ENCODE results near the gene PRELP.

The PRELP gene

DNA sequence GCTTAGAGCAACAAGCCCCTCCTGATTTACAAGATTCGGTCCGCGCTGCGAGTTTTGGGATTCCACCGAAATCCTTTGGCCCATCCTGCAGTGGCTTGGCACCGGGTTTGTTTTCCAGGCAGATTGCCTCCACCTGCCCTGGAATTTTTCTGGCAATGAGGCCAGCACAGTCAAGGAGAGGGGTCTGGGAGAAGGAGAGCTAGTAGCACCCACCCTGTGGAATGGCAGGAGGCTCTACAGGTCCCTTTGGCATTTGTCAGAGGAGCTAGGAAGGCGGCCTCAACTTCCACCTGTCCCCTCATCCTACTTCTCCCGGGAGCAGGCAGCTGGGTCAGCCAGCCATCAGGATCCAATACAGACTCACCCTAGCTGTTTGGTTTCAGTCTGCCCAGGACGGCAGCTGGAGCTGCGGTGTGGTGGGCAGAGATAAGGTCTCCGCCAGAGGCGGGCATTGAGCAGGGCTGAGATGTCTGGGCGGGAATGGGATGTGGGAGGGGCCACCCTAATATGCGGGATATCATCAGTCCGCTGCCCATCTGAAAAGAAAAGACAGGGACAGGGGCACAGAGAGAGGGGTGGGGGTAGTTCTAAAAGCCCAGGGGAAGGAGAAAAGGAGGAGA is 37.8 kb upstream of the PRELP start:
- TF ChIP-seq, protein P1, sequence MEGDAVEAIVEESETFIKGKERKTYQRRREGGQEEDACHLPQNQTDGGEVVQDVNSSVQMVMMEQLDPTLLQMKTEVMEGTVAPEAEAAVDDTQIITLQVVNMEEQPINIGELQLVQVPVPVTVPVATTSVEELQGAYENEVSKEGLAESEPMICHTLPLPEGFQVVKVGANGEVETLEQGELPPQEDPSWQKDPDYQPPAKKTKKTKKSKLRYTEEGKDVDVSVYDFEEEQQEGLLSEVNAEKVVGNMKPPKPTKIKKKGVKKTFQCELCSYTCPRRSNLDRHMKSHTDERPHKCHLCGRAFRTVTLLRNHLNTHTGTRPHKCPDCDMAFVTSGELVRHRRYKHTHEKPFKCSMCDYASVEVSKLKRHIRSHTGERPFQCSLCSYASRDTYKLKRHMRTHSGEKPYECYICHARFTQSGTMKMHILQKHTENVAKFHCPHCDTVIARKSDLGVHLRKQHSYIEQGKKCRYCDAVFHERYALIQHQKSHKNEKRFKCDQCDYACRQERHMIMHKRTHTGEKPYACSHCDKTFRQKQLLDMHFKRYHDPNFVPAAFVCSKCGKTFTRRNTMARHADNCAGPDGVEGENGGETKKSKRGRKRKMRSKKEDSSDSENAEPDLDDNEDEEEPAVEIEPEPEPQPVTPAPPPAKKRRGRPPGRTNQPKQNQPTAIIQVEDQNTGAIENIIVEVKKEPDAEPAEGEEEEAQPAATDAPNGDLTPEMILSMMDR (IDR thresholded peaks at IDR 0.05; ENCODE audit: borderline replicate concordance, insufficient read depth, low read depth, low read length), result no peak
- H3K4me3 ChIP-seq (ENCODE audit: low read depth, low read length), result no peak overlapping the region

DNA sequence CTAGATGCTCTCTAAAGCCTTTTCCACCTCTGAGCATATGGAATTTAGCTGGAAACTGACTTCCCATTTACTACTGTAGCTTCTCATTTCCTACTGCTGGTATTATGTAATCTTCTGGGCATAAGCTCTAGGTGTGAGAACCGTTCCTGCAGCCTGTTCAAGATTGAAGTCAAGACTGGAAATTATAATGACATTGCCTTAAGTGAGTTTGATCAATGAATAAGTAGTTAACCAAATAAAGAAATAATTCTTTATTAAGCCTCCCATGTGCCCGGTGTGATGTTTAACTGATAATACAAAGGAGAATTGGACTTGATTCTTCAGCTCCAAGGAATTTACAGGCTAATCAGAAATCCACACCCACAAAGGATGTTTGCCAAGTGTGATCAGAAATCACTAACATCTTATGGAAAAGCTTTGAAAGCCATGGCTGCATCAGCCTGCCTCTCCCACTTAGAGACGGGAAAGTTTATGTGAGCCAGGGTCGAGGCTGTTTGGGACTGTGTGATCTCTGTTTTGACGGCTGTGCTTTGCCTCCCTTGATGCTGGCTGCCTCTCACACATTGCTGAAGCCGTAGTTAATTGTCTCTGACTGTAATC is 36.4 kb upstream of the PRELP start:
- TF ChIP-seq, protein P1 (IDR thresholded peaks at IDR 0.05; ENCODE audit: borderline replicate concordance, insufficient read depth, low read depth, low read length), result no peak
- H3K4me3 ChIP-seq (ENCODE audit: low read depth, low read length), result no peak overlapping the region

DNA sequence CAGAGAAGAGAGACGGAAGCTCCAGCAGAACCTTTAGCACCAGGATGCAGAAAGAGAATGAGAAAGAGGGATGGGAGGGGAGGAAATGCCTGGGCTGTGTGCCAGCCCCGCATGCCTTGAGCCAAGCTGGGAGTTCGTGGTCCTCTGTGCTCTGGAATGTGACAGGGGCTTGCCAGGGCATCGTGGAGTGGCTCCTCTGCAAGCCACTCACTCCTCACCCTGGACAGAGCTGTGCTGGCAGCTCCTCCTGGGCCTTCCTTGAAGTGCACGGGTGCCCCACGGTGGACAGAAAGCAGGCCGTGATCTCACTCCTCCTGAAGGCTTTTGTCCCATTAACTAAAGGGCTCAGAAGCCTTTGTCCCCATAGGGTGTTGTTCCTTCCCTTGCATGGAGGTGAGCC is 34.8 kb upstream of the PRELP start:
- TF ChIP-seq, protein P1 (IDR thresholded peaks at IDR 0.05; ENCODE audit: borderline replicate concordance, insufficient read depth, low read depth, low read length), result peak; percentile 36; the same call in 1 of the 2 replicates
- no peak overlapping the region for H3K4me3 ChIP-seq (ENCODE audit: low read depth, low read length)

DNA sequence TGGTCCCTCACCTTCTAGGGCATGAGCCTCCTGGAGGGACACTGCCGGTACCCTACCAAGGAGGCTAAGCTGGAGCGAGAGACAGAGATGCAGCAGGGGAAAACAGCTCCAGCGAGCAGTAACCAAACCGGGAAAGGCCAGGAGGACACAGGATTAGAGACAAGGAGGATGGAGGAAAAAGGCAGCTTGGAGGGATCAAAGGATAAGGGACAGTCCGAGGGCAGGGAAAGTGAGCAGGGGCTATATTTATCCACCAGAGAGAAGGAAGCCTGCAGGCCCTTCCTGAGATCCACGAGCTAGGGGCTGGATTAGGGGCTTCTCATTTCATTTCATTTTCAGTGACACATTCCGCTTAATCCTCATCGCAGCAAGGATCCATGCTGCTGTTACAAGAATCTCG is 33.8 kb upstream of the PRELP start:
- H3K4me3 ChIP-seq (ENCODE audit: low read depth, low read length), result no peak overlapping the region
- TF ChIP-seq, protein P1 (IDR thresholded peaks at IDR 0.05; ENCODE audit: borderline replicate concordance, insufficient read depth, low read depth, low read length), result no peak

DNA sequence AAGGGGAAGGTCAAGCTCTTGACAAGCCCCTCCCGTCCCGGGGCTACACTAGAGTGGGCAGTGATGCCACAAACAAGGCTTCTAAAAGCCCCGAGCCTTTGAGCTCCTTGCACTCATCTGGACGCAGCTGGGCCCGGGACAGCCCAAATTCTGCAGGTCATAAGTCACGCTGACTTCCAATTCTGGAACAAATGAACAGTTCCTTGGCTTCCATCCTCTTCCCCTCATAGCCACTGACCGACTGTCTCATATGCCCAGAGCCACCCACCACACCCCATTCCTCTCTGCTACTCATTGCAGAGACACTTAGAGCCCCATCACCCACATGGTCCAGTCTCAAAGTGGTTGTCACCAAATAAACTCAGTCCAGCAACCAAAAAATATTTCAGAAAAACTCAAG is 32.8 kb upstream of the PRELP start:
- TF ChIP-seq, protein P1 (IDR thresholded peaks at IDR 0.05; ENCODE audit: borderline replicate concordance, insufficient read depth, low read depth, low read length), result no peak

DNA sequence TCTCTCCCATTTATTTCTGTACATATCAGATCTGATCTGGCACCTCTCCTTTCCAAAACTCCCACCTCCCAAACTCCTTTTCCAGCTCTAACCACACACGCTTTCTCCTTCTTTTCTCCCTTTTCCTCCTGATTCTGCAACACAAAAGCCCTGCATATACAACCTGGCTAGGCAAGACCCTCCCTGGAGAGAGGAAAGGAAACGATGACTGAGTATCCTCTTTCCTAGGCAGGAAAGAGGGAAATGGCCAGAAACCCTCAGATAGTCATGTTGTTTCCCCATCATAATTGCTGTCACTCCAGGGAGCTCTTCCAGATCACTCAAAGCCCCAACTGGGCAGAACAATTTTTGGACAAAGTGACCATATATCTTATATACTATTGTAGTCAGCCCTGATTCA is 32.3 kb upstream of the PRELP start:
- TF ChIP-seq, protein P1 (IDR thresholded peaks at IDR 0.05; ENCODE audit: borderline replicate concordance, insufficient read depth, low read depth, low read length), result no peak

More for the DNA sequence above, 32.8 kb upstream of the PRELP start:
- H3K4me3 ChIP-seq (ENCODE audit: low read depth, low read length), result no peak overlapping the region

DNA sequence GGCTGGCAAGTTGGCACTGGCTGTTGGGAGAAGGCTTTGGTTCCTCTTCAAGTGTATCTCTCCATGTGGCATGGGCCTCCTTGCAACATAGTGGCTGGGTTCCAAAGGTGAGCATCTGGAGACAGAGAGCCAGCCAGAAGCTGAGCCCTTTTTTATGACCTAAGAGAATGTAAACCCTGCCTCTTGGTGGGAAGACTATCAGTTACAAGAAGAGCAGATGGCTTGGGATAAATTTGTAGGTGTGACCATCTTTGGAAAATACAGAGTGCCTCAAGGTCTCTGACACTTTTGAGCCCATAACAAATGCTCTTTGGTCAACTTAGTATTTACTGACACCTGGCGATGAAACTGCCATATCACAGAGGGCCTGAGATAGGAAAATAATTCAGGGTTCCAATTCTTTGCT is 31.4 kb upstream of the PRELP start:
- TF ChIP-seq, protein P1 (IDR thresholded peaks at IDR 0.05; ENCODE audit: borderline replicate concordance, insufficient read depth, low read depth, low read length), result peak; percentile 21; the same call in 1 of the 2 replicates
- no peak overlapping the region for H3K4me3 ChIP-seq (ENCODE audit: low read depth, low read length)

More for the DNA sequence above, 32.3 kb upstream of the PRELP start:
- H3K4me3 ChIP-seq (ENCODE audit: low read depth, low read length), result no peak overlapping the region
